ENCODE results near the gene C9orf40.

DNA sequence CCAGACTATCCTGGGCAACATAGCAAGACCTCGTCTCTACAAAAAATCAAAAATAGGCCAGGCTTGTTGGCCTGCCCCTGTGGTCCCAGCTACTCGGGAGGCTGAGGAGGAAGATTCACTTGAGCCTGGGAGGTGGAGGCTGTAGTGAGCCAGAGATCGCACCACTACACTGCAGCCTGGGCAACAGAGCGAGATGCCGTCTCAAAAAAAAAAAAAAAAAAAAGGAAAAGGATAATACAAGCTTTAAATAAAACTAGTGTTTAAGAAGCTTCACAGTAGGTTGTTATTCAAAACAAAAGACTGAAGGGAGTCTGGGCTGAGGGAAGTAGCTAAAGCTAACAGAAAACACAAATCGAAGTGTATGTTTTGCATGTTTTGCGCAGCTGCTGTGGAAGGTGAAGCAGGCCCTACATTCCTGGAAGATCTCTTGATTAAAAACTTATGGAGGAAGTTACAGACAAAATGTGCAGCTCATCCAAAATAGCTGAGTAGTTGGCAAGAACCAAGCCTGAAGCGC lies 581 bp upstream of the C9orf40 start:
- TF ChIP-seq, protein P1, sequence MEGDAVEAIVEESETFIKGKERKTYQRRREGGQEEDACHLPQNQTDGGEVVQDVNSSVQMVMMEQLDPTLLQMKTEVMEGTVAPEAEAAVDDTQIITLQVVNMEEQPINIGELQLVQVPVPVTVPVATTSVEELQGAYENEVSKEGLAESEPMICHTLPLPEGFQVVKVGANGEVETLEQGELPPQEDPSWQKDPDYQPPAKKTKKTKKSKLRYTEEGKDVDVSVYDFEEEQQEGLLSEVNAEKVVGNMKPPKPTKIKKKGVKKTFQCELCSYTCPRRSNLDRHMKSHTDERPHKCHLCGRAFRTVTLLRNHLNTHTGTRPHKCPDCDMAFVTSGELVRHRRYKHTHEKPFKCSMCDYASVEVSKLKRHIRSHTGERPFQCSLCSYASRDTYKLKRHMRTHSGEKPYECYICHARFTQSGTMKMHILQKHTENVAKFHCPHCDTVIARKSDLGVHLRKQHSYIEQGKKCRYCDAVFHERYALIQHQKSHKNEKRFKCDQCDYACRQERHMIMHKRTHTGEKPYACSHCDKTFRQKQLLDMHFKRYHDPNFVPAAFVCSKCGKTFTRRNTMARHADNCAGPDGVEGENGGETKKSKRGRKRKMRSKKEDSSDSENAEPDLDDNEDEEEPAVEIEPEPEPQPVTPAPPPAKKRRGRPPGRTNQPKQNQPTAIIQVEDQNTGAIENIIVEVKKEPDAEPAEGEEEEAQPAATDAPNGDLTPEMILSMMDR (IDR thresholded peaks at IDR 0.05; ENCODE audit: extremely low read depth in 1 of 2, insufficient read depth in 1 of 2, low read depth in 1 of 2, low read length in 2 of 2), result no peak
- TF ChIP-seq POLR2AphosphoS5 (IDR thresholded peaks at IDR 0.05; ENCODE audit: insufficient read depth, low read depth, low read length) (no peak), EZH2 (IDR thresholded peaks at IDR 0.05; ENCODE audit: borderline replicate concordance, low read depth, low read length, severe bottlenecking) (no peak), POLR2A (IDR thresholded peaks at IDR 0.05; ENCODE audit: low read depth, low read length) (no peak), MYC (IDR thresholded peaks at IDR 0.05; ENCODE audit: low read depth, low read length) (no peak), JUN (IDR thresholded peaks at IDR 0.05; ENCODE audit: borderline replicate concordance, insufficient read depth, insufficient read length, low read depth) (no peak)
- TF ChIP-seq, protein P2, sequence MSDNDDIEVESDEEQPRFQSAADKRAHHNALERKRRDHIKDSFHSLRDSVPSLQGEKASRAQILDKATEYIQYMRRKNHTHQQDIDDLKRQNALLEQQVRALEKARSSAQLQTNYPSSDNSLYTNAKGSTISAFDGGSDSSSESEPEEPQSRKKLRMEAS (IDR thresholded peaks at IDR 0.05; ENCODE audit: insufficient read depth, insufficient read length), result no peak

Data from endothelial cell of umbilical vein (primary cell).